Suprapubic skin (tissue), 4 donors: ENCODE data around the gene RASGEF1C. TPM values are rescaled to one million over a fixed set of nuclear protein-coding genes. Genes with fewer than 3 reads are reported as not detected.
A peak's percentile ranks its signal among the peaks of the same experiment; 100 is the strongest.

ENCODE experiments used
- DNase-seq, 2 donors: peaks; one replicate each; pipeline ENCODE4 v3.0.0-alpha.2; 2019; ENCODE audit warnings: low spot score in 2 of 2
- H3K27ac ChIP-seq: fragments of 200-600 bp; sonication (generic); one replicate; pipeline ENCODE4 v1.5.1; 2019
- H3K27me3 ChIP-seq: fragments of 200-600 bp; sonication (generic); one replicate; pipeline ENCODE4 v1.5.1; 2019
- H3K36me3 ChIP-seq: fragments of 200-600 bp; sonication (generic); one replicate; pipeline ENCODE4 v1.5.1; 2019
- H3K4me1 ChIP-seq: fragments of 200-600 bp; sonication (generic); one replicate; pipeline ENCODE4 v1.5.1; 2019
- H3K4me3 ChIP-seq: fragments of 200-600 bp; sonication (generic); one replicate; pipeline ENCODE4 v1.5.1; 2019; ENCODE audit warnings: mild to moderate bottlenecking
- H3K9me3 ChIP-seq: fragments of 200-600 bp; sonication (generic); one replicate; pipeline ENCODE4 v1.5.1; 2019
- EP300 ChIP-seq: sonication (generic); formaldehyde crosslinking; IDR thresholded peaks from one replicate; pipeline ENCODE4 v1.6.1; 2017; ENCODE audit warnings: antibody characterized with exemption
- POLR2A ChIP-seq, 2 donors: fragments of 450-650 bp; IDR thresholded peaks; one replicate each; pipeline ENCODE4 v1.6.1; 2017; ENCODE audit warnings: antibody characterized with exemption in 2 of 2, mild to moderate bottlenecking in 2 of 2, moderate library complexity in 2 of 2
- POLR2AphosphoS5 ChIP-seq, 3 donors: sonication (generic); formaldehyde crosslinking; IDR thresholded peaks; one replicate each; pipeline ENCODE4 v1.6.1; 2017; ENCODE audit warnings: antibody characterized with exemption in 3 of 3
- WGBS: methylation state at CpG from one replicate; pipeline ENCODE4 v1.1.5; 2018; 5-methylcytosine and 5-hydroxymethylcytosine counted together
- total RNA-seq, 4 donors: library from RNA; depleted of rRNA; stranded (reverse); fragments of >200 nt; gene quantifications; one replicate each; pipeline ENCODE4 v1.1.0, GENCODE V29; 2016
- TF ChIP-seq, protein P1 (sequence below), 2 donors: fragments of 200-600 bp in 1 of 2; fragments of 450-650 bp in 1 of 2; sonication (generic) in 1 of 2; IDR thresholded peaks; one replicate each; pipeline ENCODE4 v1.5.1; 2016 to 2019; ENCODE audit warnings: antibody characterized with exemption in 2 of 2, mild to moderate bottlenecking in 1 of 2, moderate library complexity in 1 of 2

RASGEF1C gene
- total RNA-seq, 4 donors from 2014 or later, result 0.64 to 0.89 (median 0.81) TPM

DNA sequence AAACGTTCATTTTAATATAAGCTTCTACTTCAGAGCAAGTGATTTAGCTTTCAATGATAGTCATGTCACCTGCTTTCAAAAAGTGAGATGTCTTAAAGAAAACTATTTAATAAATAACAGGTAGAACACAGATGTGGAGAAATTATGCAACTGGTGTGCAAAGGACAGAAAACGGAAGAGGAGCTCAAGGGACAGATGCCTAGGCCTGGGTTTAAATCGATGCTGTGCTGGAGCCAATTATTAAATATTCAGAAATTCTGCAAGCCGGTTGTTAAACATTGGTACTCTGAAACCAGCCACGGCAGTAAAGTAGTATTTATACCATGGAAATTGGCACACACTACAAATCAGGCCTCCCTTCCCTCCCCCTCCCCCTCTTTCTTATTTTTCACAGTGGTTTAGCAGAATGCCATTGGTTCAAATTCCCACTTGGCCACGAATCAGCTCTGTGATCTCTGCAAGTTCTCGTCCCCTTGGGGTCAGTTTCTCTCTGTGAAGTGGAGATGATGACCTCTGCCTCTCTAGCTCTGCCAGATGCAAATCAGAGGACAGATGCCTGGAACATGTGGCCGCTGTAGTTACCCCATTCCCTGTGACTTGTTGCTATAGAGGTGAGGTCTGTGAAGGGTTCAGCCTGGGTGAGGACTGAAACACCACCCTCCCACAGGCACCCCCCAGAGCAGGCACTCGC, 131.3 kb downstream of the RASGEF1C start:
- H3K27ac ChIP-seq, result no peak overlapping the region
- no peak for DNase-seq
- WGBS, result 72% methylated on average over 9 of the region's 9 CpGs
- H3K9me3 ChIP-seq, result no peaks in the 10 kb centered on the region
- no peak overlapping the region for H3K4me3 ChIP-seq
- H3K27me3 ChIP-seq, result no peaks in the 10 kb centered on the region
- H3K4me1 ChIP-seq, result no peaks in the 10 kb centered on the region
- TF ChIP-seq POLR2A (IDR thresholded peaks at IDR 0.05), result no peak
- H3K36me3 ChIP-seq, result no peaks in the 10 kb centered on the region

DNA sequence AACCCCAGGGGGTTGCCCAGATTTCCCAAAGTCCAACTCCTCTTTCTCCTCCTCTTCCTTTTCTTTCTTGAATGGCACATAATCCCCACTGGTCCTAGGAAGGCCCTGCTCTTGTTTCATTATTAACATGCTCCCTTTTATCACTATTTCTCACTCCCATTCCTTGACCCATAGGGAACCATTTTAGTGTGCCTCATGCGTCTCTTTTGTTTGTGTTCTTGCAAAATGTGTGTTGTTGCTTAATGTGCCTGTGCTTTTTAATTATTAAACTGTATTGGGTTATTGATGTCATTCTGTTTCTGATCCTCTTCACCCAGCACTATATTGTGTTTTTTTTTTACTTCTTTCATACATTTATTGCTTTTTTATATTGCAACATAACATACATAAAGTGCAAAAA, 133.3 kb downstream of the RASGEF1C start:
- Histone ChIP-seq H3K4me3 (no peak overlapping the region), H3K4me1 (peaks cover 3% of the 10 kb centered on the region), H3K36me3 (no peaks in the 10 kb centered on the region), H3K9me3 (no peaks in the 10 kb centered on the region), H3K27me3 (no peaks in the 10 kb centered on the region), H3K27ac (no peak overlapping the region)
- TF ChIP-seq POLR2AphosphoS5 (IDR thresholded peaks at IDR 0.05), result no peak
- TF ChIP-seq EP300, result no peak
- TF ChIP-seq, protein P1, sequence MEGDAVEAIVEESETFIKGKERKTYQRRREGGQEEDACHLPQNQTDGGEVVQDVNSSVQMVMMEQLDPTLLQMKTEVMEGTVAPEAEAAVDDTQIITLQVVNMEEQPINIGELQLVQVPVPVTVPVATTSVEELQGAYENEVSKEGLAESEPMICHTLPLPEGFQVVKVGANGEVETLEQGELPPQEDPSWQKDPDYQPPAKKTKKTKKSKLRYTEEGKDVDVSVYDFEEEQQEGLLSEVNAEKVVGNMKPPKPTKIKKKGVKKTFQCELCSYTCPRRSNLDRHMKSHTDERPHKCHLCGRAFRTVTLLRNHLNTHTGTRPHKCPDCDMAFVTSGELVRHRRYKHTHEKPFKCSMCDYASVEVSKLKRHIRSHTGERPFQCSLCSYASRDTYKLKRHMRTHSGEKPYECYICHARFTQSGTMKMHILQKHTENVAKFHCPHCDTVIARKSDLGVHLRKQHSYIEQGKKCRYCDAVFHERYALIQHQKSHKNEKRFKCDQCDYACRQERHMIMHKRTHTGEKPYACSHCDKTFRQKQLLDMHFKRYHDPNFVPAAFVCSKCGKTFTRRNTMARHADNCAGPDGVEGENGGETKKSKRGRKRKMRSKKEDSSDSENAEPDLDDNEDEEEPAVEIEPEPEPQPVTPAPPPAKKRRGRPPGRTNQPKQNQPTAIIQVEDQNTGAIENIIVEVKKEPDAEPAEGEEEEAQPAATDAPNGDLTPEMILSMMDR (IDR thresholded peaks at IDR 0.05), result no peak
- WGBS, result 87% methylated on average over 1 of the region's 1 CpG
- no peak for DNase-seq

DNA sequence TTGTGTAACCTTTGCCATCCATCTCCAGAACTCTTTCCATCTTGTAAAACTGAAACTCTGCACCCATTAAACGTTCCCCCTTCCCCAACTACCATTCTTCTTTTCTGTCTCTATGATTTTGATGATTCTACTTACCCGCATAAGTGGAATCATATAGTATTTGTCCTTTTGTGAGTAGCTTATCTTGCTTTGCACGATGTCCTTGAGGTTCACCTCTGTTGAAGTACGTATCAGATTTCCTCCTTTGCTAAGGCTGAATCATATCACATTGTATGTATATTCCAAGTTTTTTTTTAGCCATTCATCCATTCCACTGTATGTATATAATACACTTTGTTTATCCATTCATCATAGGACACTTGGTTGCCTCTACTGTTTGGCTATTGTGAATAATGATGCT, 134.5 kb downstream of the RASGEF1C start:
- no peak for DNase-seq
- no peak overlapping the region for H3K4me3 ChIP-seq
- peaks cover 15% of the 10 kb centered on the region for H3K4me1 ChIP-seq
- no peak overlapping the region for H3K27ac ChIP-seq
- no peaks in the 10 kb centered on the region for H3K27me3 ChIP-seq
- H3K9me3 ChIP-seq, result no peaks in the 10 kb centered on the region
- TF ChIP-seq EP300, result no peak
- TF ChIP-seq POLR2A (IDR thresholded peaks at IDR 0.05), result no peak
- TF ChIP-seq, protein P1 (IDR thresholded peaks at IDR 0.05), result no peak
- TF ChIP-seq POLR2AphosphoS5 (IDR thresholded peaks at IDR 0.05), result no peak
- H3K36me3 ChIP-seq, result no peaks in the 10 kb centered on the region
- WGBS, result 79% methylated on average over 4 of the region's 4 CpGs

DNA sequence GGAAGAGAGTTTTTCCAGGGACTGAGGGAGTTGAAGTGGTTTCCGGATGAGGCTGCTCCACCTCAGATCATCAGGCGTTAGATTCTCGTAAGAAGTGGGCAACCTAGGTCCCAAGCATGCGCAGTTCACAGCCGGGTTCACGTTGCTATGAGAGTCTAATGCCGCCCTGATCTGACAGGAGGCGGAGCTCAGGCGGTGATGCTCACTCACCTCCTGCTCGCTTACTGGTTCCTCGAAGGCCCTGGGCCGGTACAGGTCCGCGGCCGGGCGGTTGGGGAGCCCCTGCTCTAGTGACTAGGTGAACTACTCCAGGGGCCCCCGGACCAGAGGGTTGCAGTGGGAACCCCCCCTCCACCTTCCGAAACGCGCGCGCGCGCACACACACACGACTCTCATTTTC, 136.5 kb downstream of the RASGEF1C start:
- H3K27ac ChIP-seq, result no peak overlapping the region
- no peak overlapping the region for H3K4me3 ChIP-seq
- 82% methylated on average over 25 of the region's 25 CpGs for WGBS
- peaks cover 24% of the 10 kb centered on the region for H3K4me1 ChIP-seq
- DNase-seq, result peak in 1 of 2 donors; percentile 70
- no peaks in the 10 kb centered on the region for H3K9me3 ChIP-seq
- H3K27me3 ChIP-seq, result no peaks in the 10 kb centered on the region
- no peaks in the 10 kb centered on the region for H3K36me3 ChIP-seq
- TF ChIP-seq POLR2A (IDR thresholded peaks at IDR 0.05), result no peak

DNA sequence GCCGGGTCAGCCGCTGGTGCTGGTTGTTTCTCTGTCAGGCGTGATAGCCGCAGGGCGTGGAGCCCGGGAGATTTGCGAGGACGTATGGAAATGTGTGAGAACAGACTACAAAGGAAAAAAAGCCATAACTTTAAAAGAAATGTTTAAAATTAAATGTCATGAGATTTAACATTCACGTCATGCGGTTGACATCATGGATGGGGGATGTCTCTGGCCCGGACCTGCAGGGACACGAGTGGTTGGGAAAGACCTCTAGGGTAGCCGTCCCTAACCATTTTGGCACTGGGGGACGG, 136.8 kb downstream of the RASGEF1C start:
- peak overlapping the region; percentile 97 for H3K4me3 ChIP-seq
- H3K27me3 ChIP-seq, result no peaks in the 10 kb centered on the region
- H3K27ac ChIP-seq, result no peak overlapping the region
- H3K36me3 ChIP-seq, result no peaks in the 10 kb centered on the region
- 10% methylated on average over 14 of the region's 14 CpGs for WGBS
- TF ChIP-seq POLR2AphosphoS5 (IDR thresholded peaks at IDR 0.05), result no peak
- TF ChIP-seq POLR2A (IDR thresholded peaks at IDR 0.05), result no peak
- TF ChIP-seq EP300, result no peak
- TF ChIP-seq, protein P1 (IDR thresholded peaks at IDR 0.05), result no peak
- no peaks in the 10 kb centered on the region for H3K9me3 ChIP-seq
- H3K4me1 ChIP-seq, result peaks cover 28% of the 10 kb centered on the region
- DNase-seq, result no peak

DNA sequence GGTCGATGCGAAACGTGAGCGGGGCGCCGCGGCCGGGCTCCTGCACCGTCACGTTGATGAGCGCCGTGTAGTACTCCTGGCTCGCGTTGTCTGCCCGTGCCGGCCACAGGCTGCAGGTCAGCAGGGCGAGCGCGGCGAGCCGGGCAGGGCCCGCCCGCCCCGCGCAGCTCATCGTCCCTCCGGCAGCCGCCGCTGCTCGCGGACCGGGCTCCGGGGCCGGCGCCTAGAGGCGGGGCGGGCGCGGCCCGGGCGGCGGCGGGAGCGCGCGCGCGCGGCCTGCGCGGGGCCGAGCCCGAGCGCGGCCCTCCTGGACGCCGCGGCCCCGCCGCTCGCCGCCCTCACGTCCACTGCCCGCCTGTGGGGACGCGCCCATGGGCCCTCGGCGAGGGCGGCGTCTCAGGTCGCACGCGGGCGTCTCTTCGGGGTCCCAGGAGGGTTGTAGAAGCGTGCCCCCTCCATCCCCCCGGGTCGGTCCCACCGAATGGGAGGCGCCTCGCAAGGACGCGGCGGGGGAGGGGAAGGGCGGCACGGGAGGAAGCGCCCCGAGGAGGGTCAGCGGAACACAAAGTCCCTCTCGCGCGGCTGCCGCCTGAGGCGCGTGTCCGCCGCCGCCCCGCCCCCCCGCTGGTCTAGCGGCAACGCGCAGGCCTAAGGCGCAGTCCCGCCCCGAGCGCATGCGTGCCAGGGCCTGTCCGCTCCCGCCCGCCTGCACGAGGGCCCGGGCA, 137.3 kb downstream of the RASGEF1C start, which contains the start of gene RNF130:
RNF130 (minus strand) TSS at position 229 of the 725 bp plus-strand sequence; CDS start at position 172, 57 bp downstream.
- DNase-seq, result peak; percentile 93 to 94
- H3K27me3 ChIP-seq, result no peaks in the 10 kb centered on the region
- peak within 1 kb of the TSS; percentile 90 for H3K27ac ChIP-seq
- TF ChIP-seq POLR2A (IDR thresholded peaks at IDR 0.05), result peak in 1 of 2 donors; percentile 55
- no peak for TF ChIP-seq EP300
- peak; percentile 1 to 66 (median 53) for TF ChIP-seq POLR2AphosphoS5 (IDR thresholded peaks at IDR 0.05)
- TF ChIP-seq, protein P1 (IDR thresholded peaks at IDR 0.05), result no peak
- H3K4me3 ChIP-seq, result peak within 1 kb of the TSS; percentile 97
- H3K4me1 ChIP-seq, result peaks cover 28% of the 10 kb centered on the region
- no peaks in the 10 kb centered on the region for H3K36me3 ChIP-seq
- H3K9me3 ChIP-seq, result no peaks in the 10 kb centered on the region
- 0% methylated on average over 5 of the region's 113 CpGs for WGBS
